BLaER1 treated with 17β-estradiol and CSF1 and Interleukin-3, amounts not matched to agents 10 nM and 100 nM (cell line): ENCODE measurements around the gene SALL4.

ENCODE experiments used
- H3K27ac ChIP-seq, 11 experiments: shearing (Covaris generic); formaldehyde crosslinking; 2 replicates each; pipeline ENCODE4 v1.8.1; 2022
- H3K27me3 ChIP-seq, 11 experiments: shearing (Covaris generic); formaldehyde crosslinking; 2 replicates each; pipeline ENCODE4 v1.8.1; 2022
- H3K36me3 ChIP-seq, 11 experiments: shearing (Covaris generic); formaldehyde crosslinking; 2 replicates each; pipeline ENCODE4 v1.8.1; 2022
- H3K4me1 ChIP-seq, 10 experiments: shearing (Covaris generic); formaldehyde crosslinking; 2 replicates each; pipeline ENCODE4 v1.8.1; 2022
- H3K4me2 ChIP-seq, 11 experiments: shearing (Covaris generic); formaldehyde crosslinking; 2 replicates each; pipeline ENCODE4 v1.8.1; 2022
- H3K4me3 ChIP-seq, 10 experiments: shearing (Covaris generic); formaldehyde crosslinking; 2 replicates each; pipeline ENCODE4 v1.8.1; 2022
- H3K9ac ChIP-seq, 11 experiments: shearing (Covaris generic); formaldehyde crosslinking; 2 replicates each; pipeline ENCODE4 v1.8.1; 2022
- H3K9me3 ChIP-seq, 11 experiments: shearing (Covaris generic); formaldehyde crosslinking; replicated peaks in 1 of 11; 2 replicates each; pipeline ENCODE4 v1.8.1; 2022
- H4K20me1 ChIP-seq, 11 experiments: shearing (Covaris generic); formaldehyde crosslinking; 2 replicates each; pipeline ENCODE4 v1.8.1; 2022
- Cebpa-rat ChIP-seq, 11 experiments: shearing (Covaris generic); IDR thresholded peaks; 2 replicates each; pipeline ENCODE4 v1.8.1; 2022

Gene SALL4

DNA sequence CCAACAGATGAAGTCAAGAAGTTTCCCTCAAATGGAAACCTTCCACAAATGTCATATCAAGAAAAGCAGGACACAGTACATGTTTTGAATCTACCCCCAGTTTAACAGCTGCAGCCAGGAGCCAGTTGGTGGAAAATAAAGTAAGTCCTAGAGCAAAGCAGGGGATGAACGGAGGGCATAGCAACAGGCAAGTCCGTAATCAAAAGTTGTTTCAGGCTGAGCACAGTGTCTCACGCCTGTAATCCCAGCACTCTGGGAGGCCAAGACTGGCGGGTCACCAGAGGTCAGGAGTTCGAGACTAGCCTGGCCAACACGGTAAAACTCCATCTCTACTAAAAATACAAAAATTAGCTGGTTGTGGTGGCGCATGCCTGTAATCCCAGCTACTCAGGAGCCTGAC lies 2.4 kb upstream of the SALL4 start:
- H3K9me3 ChIP-seq = no peaks in the 10 kb centered on the region
- H3K9ac ChIP-seq = no peak overlapping the region
- H3K4me1 ChIP-seq = peaks cover 3 to 28% (median 16%) of the 10 kb centered on the region in 10 experiments
- H3K4me2 ChIP-seq = no peak overlapping the region
- H4K20me1 ChIP-seq = no peaks in the 10 kb centered on the region
- no peak overlapping the region for H3K4me3 ChIP-seq
- H3K27ac ChIP-seq = no peak overlapping the region
- H3K36me3 ChIP-seq = no peaks in the 10 kb centered on the region
- no peak for TF ChIP-seq Cebpa-rat (IDR thresholded peaks at IDR 0.05)
- H3K27me3 ChIP-seq = peaks cover 0 to 12% (median 0%) of the 10 kb centered on the region in 11 experiments; a peak in 1 of 22 replicates

- TF ChIP-seq Cebpa-rat (IDR thresholded peaks at IDR 0.05) = no peak
- Histone ChIP-seq H3K9me3 (no peaks in the 10 kb centered on the region), H3K4me3 (no peak overlapping the region), H3K4me2 (0 out of 22 replicates have a peak overlapping the region, but pooled peaks of 1 of the 11 experiments have one; percentile 82), H3K27ac (no peak overlapping the region), H4K20me1 (no peaks in the 10 kb centered on the region), H3K9ac (no peak overlapping the region), H3K36me3 (no peaks in the 10 kb centered on the region), H3K4me1 (peaks cover 11 to 40% (median 28%) of the 10 kb centered on the region in 10 experiments), H3K27me3 (peaks cover 0 to 12% (median 0%) of the 10 kb centered on the region in 11 experiments; a peak in 1 of 22 replicates)
These were observed 980 bp upstream of the SALL4 start for GRCh38 chr20:51803148-51803854.

DNA sequence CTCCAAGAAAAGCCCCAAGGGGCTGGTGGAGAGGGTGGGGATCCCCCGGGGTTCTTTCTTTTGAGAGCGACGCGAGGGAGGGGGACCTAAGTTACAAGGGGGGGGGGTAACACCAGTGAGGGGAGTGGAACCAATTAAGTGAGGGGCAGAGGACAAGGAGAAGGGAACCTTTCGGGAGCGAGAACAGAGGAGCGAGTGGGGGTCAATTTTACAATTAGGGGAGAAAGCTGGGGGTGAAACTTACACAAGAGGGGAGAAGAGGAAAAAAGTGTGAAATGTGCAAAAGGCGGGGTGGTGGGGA lies 548 bp downstream of the SALL4 start:
- Histone ChIP-seq H3K4me2 (peak overlapping the region; percentile 82 to 99 (median 95)), H3K9me3 (no peaks in the 10 kb centered on the region), H4K20me1 (no peaks in the 10 kb centered on the region), H3K4me3 (peak overlapping the region; percentile 68 to 82 (median 76)), H3K4me1 (peaks cover 11 to 40% (median 28%) of the 10 kb centered on the region in 10 experiments), H3K36me3 (no peaks in the 10 kb centered on the region), H3K27ac (peak overlapping the region; percentile 83 to 96 (median 92); a peak in 21 of 22 replicates), H3K27me3 (peaks cover 0 to 12% (median 0%) of the 10 kb centered on the region in 11 experiments; a peak in 1 of 22 replicates), H3K9ac (peak overlapping the region; percentile 86 to 94 (median 91))
- no peak for TF ChIP-seq Cebpa-rat (IDR thresholded peaks at IDR 0.05)

DNA sequence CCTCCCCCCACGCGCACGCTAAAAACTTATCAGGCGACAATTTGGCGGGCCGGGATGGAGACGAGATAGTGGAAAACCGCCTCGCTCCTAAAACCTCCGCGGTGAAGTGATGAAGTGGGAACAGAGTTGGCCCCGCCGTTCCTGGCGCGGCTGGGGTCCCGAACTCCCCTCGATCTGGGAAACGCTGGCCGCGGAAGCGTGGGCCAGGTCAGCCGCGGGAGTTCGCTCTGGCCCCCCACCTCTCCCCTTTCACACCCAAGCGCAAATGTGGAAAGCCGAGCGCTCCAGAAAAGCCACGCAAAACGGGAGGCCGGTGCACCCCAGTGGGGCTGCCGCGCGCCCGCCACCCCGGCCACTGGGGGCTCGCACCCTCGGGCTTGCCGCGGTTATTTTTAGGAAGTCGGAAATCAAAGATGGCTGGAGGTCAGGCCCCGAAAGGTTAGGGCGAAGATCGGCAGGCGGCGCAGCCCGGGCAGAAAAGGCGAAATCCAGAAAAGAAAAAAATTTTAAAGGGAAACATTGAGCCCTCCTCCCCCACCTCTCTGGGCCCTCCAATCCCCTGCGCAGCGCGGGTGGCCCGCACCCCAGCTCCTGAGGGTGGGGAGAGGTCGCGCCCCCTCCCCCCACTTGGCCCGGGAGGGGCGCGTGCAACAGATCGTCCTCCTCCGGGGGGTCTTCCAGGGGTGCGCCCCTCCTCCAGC lies 1.0 kb downstream of the SALL4 start:
- Histone ChIP-seq H3K9me3 (no peaks in the 10 kb centered on the region), H3K4me1 (peaks cover 11 to 40% (median 28%) of the 10 kb centered on the region in 10 experiments), H3K36me3 (no peaks in the 10 kb centered on the region), H4K20me1 (no peaks in the 10 kb centered on the region), H3K4me2 (peak overlapping the region; percentile 82 to 99 (median 95)), H3K4me3 (peak overlapping the region; percentile 68 to 82 (median 76)), H3K9ac (peak overlapping the region; percentile 86 to 94 (median 91)), H3K27ac (peak overlapping the region; percentile 83 to 96 (median 92)), H3K27me3 (peaks cover 0 to 12% (median 0%) of the 10 kb centered on the region in 11 experiments; a peak in 1 of 22 replicates)
- TF ChIP-seq Cebpa-rat (IDR thresholded peaks at IDR 0.05) = no peak

DNA sequence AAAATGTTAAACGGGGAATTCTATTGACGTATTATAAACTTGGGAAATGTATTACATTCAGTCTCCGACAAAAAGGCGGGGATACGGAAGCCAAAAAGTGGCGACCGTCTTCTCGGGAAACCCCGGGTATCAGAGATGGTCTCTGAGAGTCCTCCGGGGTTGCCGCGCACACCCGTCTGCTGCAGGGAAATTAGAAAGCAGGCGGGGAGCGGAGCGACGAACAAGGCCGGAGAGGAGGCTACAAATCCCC lies 1.5 kb downstream of the SALL4 start:
- Histone ChIP-seq H3K27ac (peak overlapping the region; percentile 83 to 96 (median 92)), H3K4me2 (peak overlapping the region; percentile 82 to 99 (median 95)), H3K9me3 (no peaks in the 10 kb centered on the region), H3K27me3 (peaks cover 0 to 12% (median 0%) of the 10 kb centered on the region in 11 experiments; a peak in 1 of 22 replicates), H3K9ac (peak overlapping the region; percentile 86 to 94 (median 91)), H3K4me3 (peak overlapping the region; percentile 68 to 82 (median 76)), H3K36me3 (no peaks in the 10 kb centered on the region), H3K4me1 (peaks cover 11 to 40% (median 28%) of the 10 kb centered on the region in 10 experiments), H4K20me1 (no peaks in the 10 kb centered on the region)
- no peak for TF ChIP-seq Cebpa-rat (IDR thresholded peaks at IDR 0.05)

DNA sequence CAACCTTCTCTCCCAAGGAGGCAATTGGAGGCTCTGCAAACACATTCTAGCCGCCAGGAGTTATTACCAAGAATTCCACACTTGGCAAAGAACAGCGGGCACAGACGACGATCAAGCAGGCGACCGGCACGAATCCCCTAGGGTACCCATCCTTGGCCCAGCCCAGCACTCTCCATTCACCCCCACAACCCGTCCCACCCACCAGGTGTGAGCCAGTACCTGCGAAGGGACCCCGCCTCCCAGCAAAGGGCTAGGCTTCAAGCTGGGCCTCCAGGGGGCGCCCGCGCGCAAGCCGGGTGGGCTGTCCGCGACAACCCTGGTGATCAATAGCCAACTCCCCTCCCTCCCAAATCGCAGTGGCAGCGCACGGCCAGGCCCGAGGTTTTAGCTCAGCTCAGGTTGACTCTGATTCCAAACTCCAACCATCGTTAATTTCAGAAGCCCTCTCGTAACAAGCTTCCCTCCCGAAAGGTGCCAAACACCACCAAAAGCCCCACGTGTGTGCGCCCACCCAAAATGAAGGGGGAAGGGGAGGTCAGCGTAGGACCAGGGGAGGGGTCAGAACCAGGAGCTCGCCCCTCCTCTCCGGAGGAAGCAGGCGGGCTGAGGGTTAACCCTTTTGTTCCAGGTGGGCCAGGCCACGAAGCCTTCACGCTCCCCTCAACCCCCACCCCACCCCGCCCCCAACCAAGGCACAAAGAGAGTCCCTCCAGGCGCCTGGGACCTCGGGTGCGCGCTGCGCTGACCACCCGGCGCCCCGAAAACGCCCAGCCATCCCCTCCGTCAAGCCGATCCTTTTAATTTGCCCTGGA lies 2.1 kb downstream of the SALL4 start:
- Histone ChIP-seq H3K4me1 (peaks cover 11 to 41% (median 28%) of the 10 kb centered on the region in 10 experiments), H4K20me1 (no peaks in the 10 kb centered on the region), H3K9ac (peak overlapping the region; percentile 86 to 94 (median 91)), H3K9me3 (no peaks in the 10 kb centered on the region), H3K27ac (peak overlapping the region; percentile 83 to 96 (median 92)), H3K36me3 (no peaks in the 10 kb centered on the region), H3K4me3 (peak overlapping the region; percentile 68 to 82 (median 76)), H3K27me3 (peaks cover 0 to 12% (median 0%) of the 10 kb centered on the region in 11 experiments; a peak in 1 of 22 replicates), H3K4me2 (peak overlapping the region; percentile 82 to 99 (median 95))
- no peak for TF ChIP-seq Cebpa-rat (IDR thresholded peaks at IDR 0.05)

DNA sequence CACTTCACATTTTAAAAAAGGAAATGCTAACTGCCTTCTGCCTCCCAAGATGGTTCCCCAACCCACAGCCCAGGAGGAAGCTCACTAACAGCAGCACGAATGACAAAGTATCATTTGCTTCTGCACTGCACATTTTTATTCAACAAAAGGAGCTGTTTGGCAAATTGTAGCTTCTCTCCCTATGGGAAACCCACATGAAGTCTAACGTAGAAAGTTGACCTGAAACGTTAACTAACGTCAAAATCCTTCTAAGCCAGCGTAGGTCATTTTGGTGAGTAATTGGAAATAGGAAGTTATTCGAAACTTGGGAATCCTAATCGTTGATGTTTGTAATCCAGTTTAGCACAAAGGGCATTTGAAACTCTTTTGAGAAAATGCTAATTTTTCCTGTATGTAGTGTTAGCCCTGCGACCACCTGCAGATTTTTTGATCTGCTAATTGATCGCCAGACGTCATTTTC lies 2.9 kb downstream of the SALL4 start:
- no peak for TF ChIP-seq Cebpa-rat (IDR thresholded peaks at IDR 0.05)
- H3K9me3 ChIP-seq = no peaks in the 10 kb centered on the region
- no peaks in the 10 kb centered on the region for H3K36me3 ChIP-seq
- peak overlapping the region; percentile 82 to 99 (median 95) for H3K4me2 ChIP-seq
- H3K4me1 ChIP-seq = peaks cover 11 to 49% (median 28%) of the 10 kb centered on the region in 10 experiments
- no peak overlapping the region; a peak in 1 of 22 replicates for H3K9ac ChIP-seq
- H3K4me3 ChIP-seq = peak overlapping the region in 5 of 10 experiments; percentile 68 to 82 (median 78); a peak in 7 of 20 replicates
- no peaks in the 10 kb centered on the region for H4K20me1 ChIP-seq
- H3K27ac ChIP-seq = peak overlapping the region in 2 of 11 experiments; percentile 7 to 36; a peak in 3 of 22 replicates
- peaks cover 0 to 12% (median 0%) of the 10 kb centered on the region in 11 experiments; a peak in 1 of 22 replicates for H3K27me3 ChIP-seq

DNA sequence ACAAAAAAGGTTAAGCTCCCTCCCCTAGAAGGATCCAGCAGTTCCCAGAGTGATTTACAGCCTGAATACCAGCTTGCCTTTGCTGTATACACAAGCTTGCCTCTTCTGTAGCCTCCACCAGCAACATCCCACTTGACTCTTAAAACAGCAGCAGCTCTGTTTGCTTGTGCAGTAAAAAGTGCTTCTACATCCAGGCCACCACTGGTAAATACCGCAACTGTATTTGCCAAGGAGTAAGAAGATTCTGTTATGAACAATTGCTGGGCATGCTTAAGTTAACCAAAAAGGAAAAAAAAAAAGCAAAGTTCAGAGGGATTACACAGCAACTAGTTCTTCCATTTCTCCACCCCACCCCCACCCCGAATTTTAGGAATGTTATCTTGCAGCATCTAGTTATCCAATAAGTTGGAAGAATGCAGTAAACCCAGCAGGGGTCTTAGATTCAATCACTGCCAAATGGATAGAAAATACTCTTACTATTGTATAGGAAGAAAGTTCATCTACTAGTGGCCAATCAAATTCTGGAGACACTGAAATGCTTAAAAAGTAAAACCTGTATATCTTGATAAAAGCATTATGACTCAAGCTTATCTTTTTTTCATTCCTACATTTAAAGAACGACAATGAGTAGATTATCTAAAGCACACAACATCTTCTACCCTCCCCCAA lies 4.8 kb downstream of the SALL4 start:
- TF ChIP-seq Cebpa-rat (IDR thresholded peaks at IDR 0.05) = no peak
- H3K9ac ChIP-seq = no peak overlapping the region
- H3K9me3 ChIP-seq = no peaks in the 10 kb centered on the region
- no peak overlapping the region for H3K27ac ChIP-seq
- no peaks in the 10 kb centered on the region for H4K20me1 ChIP-seq
- H3K27me3 ChIP-seq = peaks cover 0 to 12% (median 0%) of the 10 kb centered on the region in 11 experiments; a peak in 1 of 22 replicates
- H3K4me3 ChIP-seq = no peak overlapping the region
- peaks cover 11 to 45% (median 27%) of the 10 kb centered on the region in 10 experiments for H3K4me1 ChIP-seq
- H3K36me3 ChIP-seq = no peaks in the 10 kb centered on the region; a peak in 1 of 22 replicates
- H3K4me2 ChIP-seq = no peak overlapping the region
